NCI-H1105 treated with DMSO at 0.1 percent for 48 hours (cell line): Measurements from ENCODE around the gene SPECC1L.
A peak's percentile ranks its signal among the peaks of the same experiment; 100 is the strongest.

ENCODE experiments used
- DNase-seq: peaks from one replicate; lab custom pipeline; 2025; lab: John Stamatoyannopoulos, UW

Gene SPECC1L

GRCh38 chr22:24417200-24417599, 146.6 kb downstream of the SPECC1L start:
- DNase-seq, result no peak

- DNase-seq, result no peak
Measured at GRCh38 chr22:24417901-24418641, 147.4 kb downstream of the SPECC1L start.

DNA sequence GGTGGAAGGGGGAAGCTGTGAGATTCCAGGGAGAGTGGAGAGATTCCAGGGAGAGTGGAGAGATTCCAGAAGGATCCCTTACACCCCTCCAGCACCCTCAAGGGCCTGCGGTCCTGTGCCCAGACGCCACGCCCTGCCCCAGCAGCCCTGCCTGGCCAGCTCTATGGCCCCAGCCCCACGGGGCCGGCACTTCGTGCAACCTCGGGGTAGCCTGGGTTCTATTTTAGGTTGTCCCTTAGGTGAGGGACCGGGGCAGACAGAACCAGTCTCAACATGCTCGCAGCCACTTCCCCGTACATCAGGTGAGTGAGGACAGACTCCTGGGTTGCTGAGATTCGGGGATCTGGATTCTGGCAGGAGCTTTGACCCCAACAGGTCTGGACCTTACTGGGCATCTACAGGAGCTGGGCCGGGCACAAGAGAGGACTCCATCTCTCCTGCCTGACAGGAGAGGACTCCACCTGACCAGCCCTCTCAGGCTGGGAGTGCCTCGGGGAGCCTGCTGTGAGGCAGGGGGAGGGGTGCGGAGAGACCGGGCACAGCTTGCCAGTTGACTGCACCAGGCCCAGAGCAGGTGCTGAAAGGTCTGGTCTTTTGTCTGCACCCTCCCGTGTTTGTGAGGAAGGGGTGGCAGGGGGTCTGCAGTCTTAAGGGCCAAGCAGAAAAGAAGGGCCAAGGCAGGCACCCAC, 148.3 kb downstream of the SPECC1L start:
- DNase-seq, result no peak

GRCh38 chr22:24419475-24419850, 148.8 kb downstream of the SPECC1L start:
- no peak for DNase-seq

DNA sequence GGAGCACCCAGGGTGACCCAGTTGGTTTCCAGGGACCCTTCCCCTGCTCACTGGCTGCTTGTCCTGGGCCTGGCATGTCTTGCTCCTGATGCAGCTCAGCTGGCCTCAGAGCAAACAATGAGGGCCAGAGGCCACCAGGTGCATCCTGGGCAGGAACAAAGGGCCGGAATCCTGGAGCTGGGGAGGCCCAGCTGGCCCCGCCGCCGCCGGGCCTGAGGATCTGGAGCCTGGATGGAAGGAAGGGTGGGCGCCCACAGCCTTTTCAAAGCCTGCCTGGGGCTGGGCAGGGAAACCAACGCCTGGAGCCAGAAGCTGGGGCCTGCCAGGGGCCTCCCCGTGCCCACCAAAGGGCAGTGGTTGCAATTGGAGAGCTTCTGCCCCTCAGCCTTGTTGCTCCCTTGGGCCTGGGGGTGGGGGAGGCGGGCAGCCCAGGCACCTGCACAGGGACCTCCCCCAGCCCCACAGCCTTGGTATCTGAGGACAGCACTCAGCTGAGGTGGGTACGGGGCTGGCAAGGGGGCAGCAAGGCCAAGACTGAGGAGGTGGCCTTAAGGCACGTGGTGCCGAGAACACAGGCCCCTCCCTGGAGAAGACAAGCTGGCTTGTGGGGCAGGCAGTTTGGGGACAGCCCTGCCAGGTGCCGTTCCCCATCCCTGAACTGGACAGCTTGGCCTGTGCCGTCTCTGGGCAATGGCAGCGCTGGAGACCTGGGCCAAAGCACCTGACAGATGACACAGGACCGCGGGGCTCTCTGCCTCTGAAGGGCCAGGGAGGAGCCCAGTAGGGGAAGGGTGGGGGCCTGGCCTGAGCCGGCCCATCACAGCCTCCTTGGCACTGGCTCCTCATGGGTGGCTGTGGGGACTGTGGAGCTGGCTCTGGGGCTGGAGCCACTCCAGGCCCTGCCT, 149.7 kb downstream of the SPECC1L start:
- no peak for DNase-seq

GRCh38 chr22:24420977-24421343, 150.3 kb downstream of the SPECC1L start:
- no peak for DNase-seq

DNA sequence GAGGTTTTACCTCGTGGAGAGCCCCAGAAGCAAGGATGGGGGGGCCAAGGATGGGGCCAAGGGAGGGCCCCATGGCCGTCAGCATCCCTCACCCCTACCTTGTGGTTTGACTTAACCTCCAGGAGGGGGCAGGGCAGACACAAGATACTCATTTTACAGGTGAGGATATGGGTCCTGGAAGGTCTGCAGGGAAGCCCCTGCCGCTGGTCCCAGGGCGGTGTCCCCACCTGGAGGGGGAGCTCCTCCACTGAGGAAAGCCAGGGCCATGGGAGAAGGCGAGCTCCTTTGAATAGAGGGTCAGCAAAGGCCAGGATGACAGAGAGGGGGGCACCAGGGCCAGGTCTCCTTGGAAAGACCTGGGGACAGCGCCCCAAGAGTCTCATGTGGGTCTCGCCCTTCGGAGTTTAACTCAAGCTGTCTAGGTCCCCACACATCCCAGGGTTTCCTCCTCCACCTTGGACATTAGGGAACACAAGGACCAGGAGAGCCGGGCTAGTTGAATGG, 150.8 kb downstream of the SPECC1L start:
- no peak for DNase-seq

GRCh38 chr22:24422102-24422665, 151.6 kb downstream of the SPECC1L start:
- no peak for DNase-seq

DNA sequence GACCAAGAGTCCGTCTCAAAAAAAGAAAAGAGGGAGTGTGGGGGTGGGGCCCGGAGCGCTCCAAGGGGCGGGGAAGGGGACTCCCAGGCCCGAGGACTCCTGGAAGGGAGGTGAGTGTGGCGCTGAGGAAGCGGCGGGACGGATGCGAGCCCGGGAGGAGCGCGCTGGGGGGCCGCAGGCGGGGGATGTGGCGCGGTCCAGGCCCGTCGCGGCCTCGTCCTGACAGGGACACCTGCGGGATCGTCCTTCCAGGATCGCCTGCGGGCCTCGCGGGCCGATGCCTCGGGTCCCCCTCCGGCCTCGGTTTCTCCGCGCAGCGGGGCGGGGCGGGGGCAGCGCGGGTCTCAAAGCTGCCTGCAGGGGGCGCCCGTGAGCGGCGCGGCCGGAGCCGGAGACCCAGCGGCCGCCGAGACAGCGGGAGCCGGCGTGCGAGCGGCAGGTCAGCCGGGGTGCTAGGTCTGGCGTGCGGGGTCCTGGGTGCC, 152.9 kb downstream of the SPECC1L start:
- no peak for DNase-seq

DNA sequence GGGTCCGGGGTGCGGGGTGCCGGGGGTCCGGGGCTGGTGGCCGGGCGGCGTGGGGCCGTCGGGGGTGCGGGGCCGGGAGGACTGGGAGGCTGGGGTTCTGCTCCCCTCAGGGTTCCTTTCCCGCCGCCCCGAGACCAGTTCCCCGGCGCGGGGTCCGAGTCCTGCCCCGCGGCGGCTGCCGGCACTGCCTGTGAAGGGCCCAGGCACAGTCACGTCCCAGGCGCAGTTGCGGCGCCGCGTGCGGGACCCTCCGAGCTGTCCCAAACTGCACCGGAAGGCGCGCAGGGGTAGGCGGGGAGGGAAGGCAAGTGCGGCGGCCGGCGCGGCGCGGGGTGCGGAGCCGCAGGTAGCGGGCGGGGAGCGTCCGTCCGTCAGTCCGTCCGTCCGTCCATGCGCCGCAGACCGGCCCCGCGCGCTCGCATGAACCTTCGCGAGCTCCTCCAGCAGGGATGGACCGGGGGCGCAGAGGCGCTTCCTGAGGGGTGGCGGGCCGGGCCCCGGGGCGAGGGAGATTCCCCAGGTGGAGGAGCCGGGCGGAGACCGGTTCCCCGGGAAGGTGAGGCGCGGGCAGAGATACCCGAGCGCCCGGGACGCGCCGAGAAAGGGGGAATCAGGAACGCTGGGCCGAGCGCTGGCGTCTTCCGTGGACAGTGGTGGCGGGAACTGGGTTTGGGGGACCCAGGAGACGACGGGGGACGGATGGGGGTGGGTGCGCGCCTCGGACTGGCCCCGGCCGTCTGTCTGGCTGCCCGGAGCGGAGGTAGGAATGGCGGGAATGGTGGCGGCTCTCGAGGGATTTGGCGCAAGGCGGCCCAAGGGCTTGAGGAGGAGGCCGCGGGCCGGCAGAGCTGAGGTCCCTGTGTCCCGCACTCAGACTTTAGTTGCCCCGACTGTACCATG, 153.6 kb downstream of the SPECC1L start:
- no peak for DNase-seq

DNA sequence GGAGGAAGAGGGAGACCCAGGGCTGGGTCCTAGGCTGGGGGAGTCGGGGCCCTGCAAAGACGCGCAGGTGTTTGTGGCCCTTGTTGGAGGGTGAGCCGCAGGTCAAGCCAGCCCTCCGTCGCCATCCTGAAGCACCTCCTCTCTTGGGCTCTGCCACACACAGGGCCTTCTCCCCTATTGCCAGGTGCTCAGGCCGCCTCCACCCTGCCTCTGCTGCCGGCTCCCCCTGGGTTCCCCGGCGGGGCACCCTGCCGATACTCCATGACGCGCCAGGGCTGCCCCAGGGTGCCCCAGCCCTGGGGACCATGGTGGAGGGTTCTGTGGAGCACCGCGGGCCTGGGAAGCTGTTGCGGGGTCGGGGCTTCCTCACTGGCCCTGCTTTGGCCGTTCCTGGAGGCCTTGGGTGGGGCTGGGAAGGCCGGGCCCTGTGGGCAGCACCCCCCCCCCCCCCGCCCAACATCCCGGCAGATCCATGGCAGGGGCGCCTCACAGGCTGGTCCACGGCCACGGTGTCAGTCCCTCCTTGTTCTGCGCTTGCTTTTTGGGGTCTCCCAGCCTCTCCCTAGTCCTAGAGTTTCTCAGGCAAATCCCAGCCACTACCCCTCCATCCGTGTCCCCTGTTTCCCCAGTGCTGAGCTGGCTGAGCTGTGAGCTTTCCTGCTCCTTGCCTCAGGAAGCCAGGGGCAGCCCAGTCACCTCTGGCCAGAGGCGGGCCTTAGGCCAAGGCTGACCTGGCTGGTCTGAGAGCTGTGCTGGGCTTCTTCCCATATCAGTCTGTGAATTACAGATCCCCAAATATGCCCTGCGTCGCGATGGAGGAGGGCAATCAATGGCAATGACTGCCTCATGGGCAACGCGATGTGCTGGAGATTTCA, 154.5 kb downstream of the SPECC1L start:
- no peak for DNase-seq

DNA sequence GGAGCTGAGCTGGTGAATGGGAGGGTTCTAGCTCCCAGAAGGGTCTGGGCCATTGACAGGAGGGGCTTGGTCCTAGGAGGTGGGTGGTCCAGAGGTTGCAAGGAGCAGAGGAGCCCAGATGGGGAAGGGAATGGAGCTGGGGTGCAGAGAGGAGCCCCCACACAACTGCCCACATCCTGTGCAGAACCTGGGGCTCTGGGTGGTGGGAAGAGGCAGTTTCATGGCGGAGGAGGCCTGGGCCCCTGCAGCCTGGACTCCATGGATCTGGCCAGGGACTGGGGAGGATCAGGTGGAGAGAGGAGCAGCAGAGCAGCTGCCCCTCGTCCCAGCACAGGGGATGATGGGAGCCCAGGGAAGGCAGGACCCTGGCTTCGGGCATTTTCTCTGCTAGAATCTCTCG, 155.8 kb downstream of the SPECC1L start:
- DNase-seq, result no peak

- no peak for DNase-seq
Measured at GRCh38 chr22:24426851-24427499, 156.3 kb downstream of the SPECC1L start.

DNA sequence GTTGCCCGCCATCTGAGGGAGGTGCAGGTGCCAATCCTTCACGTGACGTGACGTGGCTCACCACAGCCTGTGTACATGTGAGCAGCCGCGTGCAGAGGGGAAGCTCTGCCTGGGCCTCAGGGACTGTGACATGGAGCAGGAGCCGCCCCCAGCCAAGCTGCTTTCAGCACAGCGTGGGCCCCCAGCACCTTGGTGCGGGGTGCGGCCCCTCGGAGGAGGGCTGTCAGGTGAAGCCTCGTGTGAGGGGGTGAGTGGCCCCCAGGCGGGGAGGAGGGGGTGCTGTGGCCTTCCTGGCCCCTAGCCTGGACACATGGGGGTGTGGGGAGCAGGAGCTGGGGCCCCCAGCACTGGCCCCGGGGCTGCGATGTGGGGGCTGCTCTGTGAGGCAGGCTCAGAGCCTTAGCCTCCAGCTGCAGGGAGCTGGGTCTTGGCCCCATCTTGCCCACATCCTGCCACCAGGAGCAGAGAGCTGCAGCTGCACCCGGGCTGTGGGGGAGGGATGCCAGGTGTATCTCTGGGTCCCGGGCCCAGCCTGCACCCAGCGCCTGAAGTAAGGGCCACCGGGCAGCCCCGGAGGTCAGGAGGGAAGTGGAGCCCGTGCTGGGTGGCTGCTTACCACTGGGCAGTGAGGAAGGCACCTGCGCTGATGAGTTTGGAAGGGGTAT, 157.0 kb downstream of the SPECC1L start, which contains the start of gene ADORA2A:
ADORA2A (plus strand) TSS at position 100 of the 665 bp plus-strand sequence. CDS start 5,806 bp downstream, outside the sequence.
- DNase-seq, result no peak

DNA sequence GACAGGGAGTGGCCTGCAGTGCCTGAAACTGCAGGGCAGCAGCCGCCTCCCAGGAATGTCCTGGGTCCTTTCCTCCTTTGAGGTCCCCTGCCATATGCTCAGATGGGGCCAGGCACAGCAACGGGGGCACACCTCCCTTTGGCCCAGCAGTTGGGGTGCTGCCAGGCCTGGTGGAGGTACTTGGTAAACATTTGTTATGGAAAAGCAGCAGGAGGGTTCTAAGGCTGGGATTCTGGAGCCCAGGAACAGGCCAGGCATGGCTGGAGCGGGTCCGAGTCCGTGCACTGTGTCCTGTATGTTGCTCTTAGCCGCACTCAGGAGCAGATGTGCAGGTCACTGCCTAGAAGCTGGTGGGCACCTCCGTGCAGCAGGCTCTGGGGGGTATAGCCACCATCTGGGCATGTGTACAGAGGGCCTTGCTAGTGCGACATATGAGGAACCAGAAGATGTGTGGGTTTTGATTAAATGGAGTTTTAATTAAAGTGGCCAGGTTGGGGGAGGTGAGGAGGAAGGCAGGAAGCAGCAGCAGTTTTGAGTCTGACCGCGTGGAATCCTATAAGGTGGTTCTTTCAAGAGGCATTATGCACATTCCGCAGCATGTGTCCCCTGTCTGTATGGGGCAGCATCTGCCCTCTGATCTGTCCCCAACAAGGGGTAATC, 158.2 kb downstream of the SPECC1L start:
- DNase-seq, result no peak

GRCh38 chr22:24429411-24430365, 159.1 kb downstream of the SPECC1L start:
- peak; percentile 20 for DNase-seq
